Mesenchymal stem cell (in vitro differentiated cells and primary cell): Measurements from ENCODE around the gene EPS8L2.

ENCODE experiments used
- DNase-seq: peaks from one replicate; pipeline ENCODE4 v3.0.0-alpha.2; 2013
- H2AFZ ChIP-seq: one replicate; pipeline ENCODE4 v1.6.1; 2013; ENCODE audit warnings: low read depth, mild to moderate bottlenecking, control low read depth, inconsistent platforms, low read length, moderate library complexity
- H2AK5ac ChIP-seq: 2 replicates; pipeline ENCODE4 v1.6.1; 2013; ENCODE audit warnings: low read length, moderate library complexity, mild to moderate bottlenecking, inconsistent platforms; ENCODE audit not compliant: severe bottlenecking
- H2BK120ac ChIP-seq: one replicate; pipeline ENCODE4 v1.6.1; 2013; ENCODE audit warnings: low read depth, mild to moderate bottlenecking, inconsistent platforms, low read length, moderate library complexity
- H2BK12ac ChIP-seq, 2 experiments: one replicate each; pipeline ENCODE4 v1.6.1; 2013; ENCODE audit warnings: inconsistent platforms in 2 of 2, low read length in 2 of 2, mild to moderate bottlenecking in 2 of 2, moderate library complexity in 2 of 2, control low read depth in 1 of 2
- H2BK15ac ChIP-seq: one replicate; pipeline ENCODE4 v1.6.1; 2013; ENCODE audit warnings: mild to moderate bottlenecking, low read depth, inconsistent platforms; ENCODE audit not compliant: poor library complexity, severe bottlenecking
- H2BK5ac ChIP-seq: 2 replicates; pipeline ENCODE4 v1.6.1; 2013; ENCODE audit warnings: low read depth, mild to moderate bottlenecking, low read length, control low read depth, inconsistent platforms; ENCODE audit not compliant: poor library complexity, severe bottlenecking
- H3K14ac ChIP-seq, 2 experiments: one replicate each; pipeline ENCODE4 v1.6.1; 2013; ENCODE audit warnings: inconsistent platforms in 2 of 2, low read length in 2 of 2, control low read depth in 1 of 2, mild to moderate bottlenecking in 1 of 2, moderate library complexity in 1 of 2
- H3K18ac ChIP-seq, 2 experiments: one replicate each; pipeline ENCODE4 v1.6.1; 2013; ENCODE audit warnings: inconsistent platforms in 2 of 2, low read length in 2 of 2, control low read depth in 1 of 2, low read depth in 1 of 2, mild to moderate bottlenecking in 1 of 2
- H3K23ac ChIP-seq, 2 experiments: one replicate each; pipeline ENCODE4 v1.6.1; 2013; ENCODE audit warnings: inconsistent platforms in 2 of 2, low read length in 2 of 2, mild to moderate bottlenecking in 2 of 2, moderate library complexity in 2 of 2, control low read depth in 1 of 2
- H3K27ac ChIP-seq: 2 replicates; pipeline ENCODE4 v1.5.1; 2013; ENCODE audit warnings: mild to moderate bottlenecking, moderate library complexity, low read length, control low read depth, inconsistent platforms; ENCODE audit not compliant: poor library complexity, severe bottlenecking
- H3K27me3 ChIP-seq, 2 experiments: 2 replicates each; pipeline versions ENCODE4 v1.6.1 to v1.7.0; 2013; ENCODE audit warnings: low read length in 2 of 2, mild to moderate bottlenecking in 2 of 2, moderate library complexity in 2 of 2, control low read depth in 1 of 2, inconsistent platforms in 1 of 2; ENCODE audit not compliant: control insufficient read depth in 1 of 2, insufficient read depth in 1 of 2
- H3K36me3 ChIP-seq, 2 experiments: 2 replicates each; pipeline versions ENCODE4 v1.6.1 to v1.7.0; 2013; ENCODE audit warnings: low read length in 2 of 2, control low read depth in 1 of 2, inconsistent platforms in 1 of 2, low read depth in 1 of 2, mild to moderate bottlenecking in 1 of 2; ENCODE audit not compliant: insufficient read depth in 2 of 2, control insufficient read depth in 1 of 2
- H3K4ac ChIP-seq, 2 experiments: one replicate each; pipeline ENCODE4 v1.6.1; 2013; ENCODE audit warnings: inconsistent platforms in 2 of 2, low read length in 2 of 2, mild to moderate bottlenecking in 2 of 2, moderate library complexity in 2 of 2, control low read depth in 1 of 2, low read depth in 1 of 2
- H3K4me1 ChIP-seq: 2 replicates; pipeline ENCODE4 v1.6.1; 2013; ENCODE audit warnings: low read depth, low read length, control low read depth; ENCODE audit not compliant: control insufficient read depth, insufficient read depth
- H3K4me2 ChIP-seq: 2 replicates; pipeline ENCODE4 v1.6.1; 2013; ENCODE audit warnings: low read length, mild to moderate bottlenecking, inconsistent platforms; ENCODE audit not compliant: poor library complexity, severe bottlenecking
- H3K4me3 ChIP-seq, 2 experiments: 2 replicates each; pipeline versions ENCODE4 v1.5.1 to v1.7.0; 2013; ENCODE audit warnings: low read length in 2 of 2, mild to moderate bottlenecking in 2 of 2, control low read depth in 1 of 2, low read depth in 1 of 2; ENCODE audit not compliant: insufficient read depth in 1 of 2
- H3K79me1 ChIP-seq: replicated peaks from 2 replicates; pipeline ENCODE4 v1.6.1; 2013; ENCODE audit warnings: mild to moderate bottlenecking, control low read depth, low read length, inconsistent platforms; ENCODE audit not compliant: poor library complexity, severe bottlenecking
- H3K9ac ChIP-seq: 2 replicates; pipeline ENCODE4 v1.7.0; 2013; ENCODE audit warnings: mild to moderate bottlenecking, low read length, moderate library complexity
- H3K9me3 ChIP-seq: 2 replicates; pipeline ENCODE4 v1.7.0; 2013; ENCODE audit warnings: mild to moderate bottlenecking, low read length; ENCODE audit not compliant: control insufficient read depth
- H4K8ac ChIP-seq: one replicate; pipeline ENCODE4 v1.6.1; 2013; ENCODE audit warnings: inconsistent platforms, mild to moderate bottlenecking, low read length, moderate library complexity
- H4K91ac ChIP-seq: one replicate; pipeline ENCODE4 v1.6.1; 2013; ENCODE audit warnings: mild to moderate bottlenecking, low read length, inconsistent platforms
- WGBS: methylation state at CpG from one replicate; pipeline ENCODE4 v1.1.7; 2013; ENCODE audit warnings: mixed read lengths; 5-methylcytosine and 5-hydroxymethylcytosine counted together

EPS8L2 gene

GRCh38 chr11:704781-705645 is 1.0 kb upstream of the EPS8L2 start:
- no peaks in the 10 kb centered on the region for H3K9me3 ChIP-seq
- H4K8ac ChIP-seq, result peak overlapping the region; percentile 8
- peak overlapping the region; percentile 44 to 56 for H3K18ac ChIP-seq
- WGBS, result 88% methylated on average over 26 of the region's 27 CpGs
- peak overlapping the region; percentile 47 for H3K27ac ChIP-seq
- peak overlapping the region; percentile 84 for H2BK5ac ChIP-seq
- DNase-seq, result no peak
- no peak overlapping the region for H3K4ac ChIP-seq
- peak overlapping the region in 1 of 2 experiments; percentile 76 for H3K23ac ChIP-seq
- no peaks in the 10 kb centered on the region for H3K27me3 ChIP-seq
- H2BK12ac ChIP-seq, result peak overlapping the region in 1 of 2 experiments; percentile 45
- H3K14ac ChIP-seq, result peak overlapping the region in 1 of 2 experiments; percentile 57
- H3K4me2 ChIP-seq, result peak overlapping the region; percentile 61
- no peak overlapping the region for H2BK120ac ChIP-seq
- H3K4me1 ChIP-seq, result peaks cover 66% of the 10 kb centered on the region
- peaks cover 8% of the 10 kb centered on the region for H3K79me1 ChIP-seq
- peak overlapping the region; percentile 23 for H2BK15ac ChIP-seq
- peaks cover 30 to 54% of the 10 kb centered on the region in 2 experiments for H3K36me3 ChIP-seq
- H3K9ac ChIP-seq, result peak overlapping the region; percentile 77
- peak overlapping the region; percentile 73 to 81 for H3K4me3 ChIP-seq
- H2AK5ac ChIP-seq, result peak overlapping the region; percentile 72
- H4K91ac ChIP-seq, result peak overlapping the region; percentile 85
- H2AFZ ChIP-seq, result no peak overlapping the region

- peak overlapping the region; percentile 95 for H4K91ac ChIP-seq
- peak overlapping the region; percentile 99 for H2AK5ac ChIP-seq
- peaks cover 21 to 68% of the 10 kb centered on the region in 2 experiments for H3K36me3 ChIP-seq
- H3K27ac ChIP-seq, result peak overlapping the region; percentile 99
- WGBS, result 6% methylated on average over 22 of the region's 22 CpGs
- H3K18ac ChIP-seq, result peak overlapping the region; percentile 80 to 99
- H2BK5ac ChIP-seq, result peak overlapping the region; percentile 98
- H3K4me2 ChIP-seq, result peak overlapping the region; percentile 79
- peak overlapping the region; percentile 87 for H2AFZ ChIP-seq
- H3K27me3 ChIP-seq, result no peaks in the 10 kb centered on the region
- H3K4me1 ChIP-seq, result peaks cover 76% of the 10 kb centered on the region
- peak; percentile 53 for DNase-seq
- peak overlapping the region; percentile 96 for H4K8ac ChIP-seq
- peak overlapping the region; percentile 73 to 83 for H3K4me3 ChIP-seq
- H3K9me3 ChIP-seq, result no peaks in the 10 kb centered on the region
- H3K9ac ChIP-seq, result peak overlapping the region; percentile 92
- peak overlapping the region; percentile 61 to 76 for H3K4ac ChIP-seq
- H2BK120ac ChIP-seq, result peak overlapping the region; percentile 92
- peaks cover 17% of the 10 kb centered on the region for H3K79me1 ChIP-seq
- H2BK15ac ChIP-seq, result peak overlapping the region; percentile 75
- H2BK12ac ChIP-seq, result peak overlapping the region; percentile 52 to 96
- H3K23ac ChIP-seq, result peak overlapping the region in 1 of 2 experiments; percentile 64
- peak overlapping the region in 1 of 2 experiments; percentile 97 for H3K14ac ChIP-seq
Measured at GRCh38 chr11:706439-706956, 467 bp downstream of the EPS8L2 start.

DNA sequence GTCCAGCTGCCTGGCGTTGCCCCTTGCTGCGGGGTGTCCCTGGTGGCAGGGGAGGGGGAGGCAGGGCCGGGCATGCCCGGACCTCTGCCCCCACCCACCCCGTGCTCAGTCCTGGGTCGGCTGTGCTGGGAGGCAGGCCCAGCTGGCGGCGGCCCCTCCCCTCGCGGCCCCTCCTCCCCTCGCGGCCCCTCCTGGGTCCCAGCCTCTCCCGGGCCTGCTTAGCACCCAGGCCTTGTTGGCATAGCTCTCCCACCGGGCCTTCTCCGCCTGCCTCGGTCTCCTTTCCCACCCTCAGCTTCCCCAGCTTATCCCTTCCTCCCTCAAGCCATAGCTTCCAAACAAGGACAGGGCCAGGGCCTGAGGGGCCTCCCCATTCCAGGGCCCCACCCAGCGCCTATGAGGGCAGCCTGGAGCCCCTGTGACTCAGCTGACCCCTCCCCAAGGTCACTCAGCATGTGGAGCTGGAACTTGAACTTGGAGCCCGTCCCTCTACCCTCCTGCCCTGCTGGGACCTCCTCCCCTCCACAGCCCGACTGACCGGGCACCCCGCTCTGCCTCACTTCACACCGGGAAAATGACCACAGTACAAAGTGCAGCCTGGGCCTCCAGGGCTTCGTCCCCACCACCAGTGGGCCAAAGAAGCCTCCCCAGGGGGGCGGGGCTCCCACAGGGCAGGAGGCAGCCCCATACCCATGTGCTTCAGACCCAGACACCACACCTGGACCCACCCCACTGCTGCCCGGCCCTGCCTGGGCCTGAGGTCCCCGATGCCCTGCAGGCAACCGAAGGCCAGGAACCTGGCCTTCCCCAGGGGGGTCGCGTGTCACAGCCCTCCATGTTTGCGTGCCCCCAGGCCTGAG is 1.2 kb downstream of the EPS8L2 start:
- peak overlapping the region; percentile 66 for H2BK15ac ChIP-seq
- H4K91ac ChIP-seq, result peak overlapping the region; percentile 95
- H4K8ac ChIP-seq, result peak overlapping the region; percentile 96
- peaks cover 14 to 69% of the 10 kb centered on the region in 2 experiments for H3K36me3 ChIP-seq
- peak overlapping the region; percentile 92 for H2BK120ac ChIP-seq
- 39% methylated on average over 30 of the region's 30 CpGs for WGBS
- H3K27me3 ChIP-seq, result no peaks in the 10 kb centered on the region
- peak overlapping the region; percentile 99 for H2AK5ac ChIP-seq
- peak overlapping the region; percentile 79 for H3K4me2 ChIP-seq
- H3K18ac ChIP-seq, result peak overlapping the region; percentile 80 to 99
- H3K23ac ChIP-seq, result no peak overlapping the region
- peak overlapping the region in 1 of 2 experiments; percentile 97 for H3K14ac ChIP-seq
- peaks cover 73% of the 10 kb centered on the region for H3K4me1 ChIP-seq
- peak; percentile 37 for DNase-seq
- H3K9me3 ChIP-seq, result no peaks in the 10 kb centered on the region
- peak overlapping the region; percentile 87 for H2AFZ ChIP-seq
- H3K27ac ChIP-seq, result peak overlapping the region; percentile 99
- peaks cover 11% of the 10 kb centered on the region for H3K79me1 ChIP-seq
- peak overlapping the region; percentile 92 for H3K9ac ChIP-seq
- H3K4ac ChIP-seq, result peak overlapping the region; percentile 61 to 94
- H3K4me3 ChIP-seq, result peak overlapping the region; percentile 73 to 83
- H2BK12ac ChIP-seq, result peak overlapping the region; percentile 52 to 96
- peak overlapping the region; percentile 98 for H2BK5ac ChIP-seq
